Calu3 (cell line): ENCODE measurements around the gene EPHA8. TPM values are rescaled to one million over a fixed set of nuclear protein-coding genes. Genes with fewer than 3 reads are reported as not detected.

Experiments
- BruUV-seq: library from RNA; stranded (reverse); fragments of 400-500 nt; replicated peaks from 2 replicates; lab custom pipeline; 2021; lab: Mats Ljungman, UMichigan
- CTCF ChIA-PET: fragments of 300-600 bp; sonication (Branson Sonifier 250); formaldehyde crosslinking; loops from one replicate; lab custom pipeline; 2022; ENCODE audit warnings: antibody characterized with exemption; lab: Charles Lee
- DNase-seq: peaks from one replicate; pipeline ENCODE4 v3.0.0; 2022
- H3K27ac Mint-ChIP-seq: one replicate; pipeline ENCODE4 v1.8.0; 2022; ENCODE audit warnings: mixed read lengths; ENCODE audit not compliant: unreplicated experiment
- H3K27me3 Mint-ChIP-seq: one replicate; pipeline ENCODE4 v1.8.0; 2022; ENCODE audit warnings: mixed read lengths; ENCODE audit not compliant: unreplicated experiment
- H3K36me3 Mint-ChIP-seq: one replicate; pipeline ENCODE4 v1.8.0; 2022; ENCODE audit warnings: mild to moderate bottlenecking, moderate library complexity, mixed read lengths; ENCODE audit not compliant: insufficient read depth, unreplicated experiment
- H3K4me1 Mint-ChIP-seq: one replicate; pipeline ENCODE4 v1.8.0; 2022; ENCODE audit warnings: mild to moderate bottlenecking, low read depth, mixed read lengths; ENCODE audit not compliant: unreplicated experiment
- H3K4me3 Mint-ChIP-seq: one replicate; pipeline ENCODE4 v1.8.0; 2022; ENCODE audit warnings: mild to moderate bottlenecking, low read depth, moderate library complexity, mixed read lengths; ENCODE audit not compliant: unreplicated experiment
- H3K9me3 Mint-ChIP-seq: one replicate; pipeline ENCODE4 v1.8.0; 2022; ENCODE audit warnings: low read depth, mixed read lengths; ENCODE audit not compliant: unreplicated experiment
- CTCF ChIP-seq: fragments of 200-600 bp; IDR thresholded peaks from one replicate; pipeline ENCODE4 v1.8.0; 2022; ENCODE audit warnings: antibody characterized with exemption; ENCODE audit not compliant: unreplicated experiment
- intact Hi-C: fragments of 100-400 bp; cut with micrococcal nuclease; formaldehyde crosslinking; loops from one replicate; pipeline ENCODE4 v1.10.0; 2022; ENCODE audit not compliant: unreplicated experiment
- total RNA-seq: library from RNA; stranded (reverse); gene quantifications from 2 replicates; pipeline ENCODE4 v1.2.3, GENCODE V29; 2022

EPHA8 gene
- total RNA-seq, 1 experiment from 2014 or later = not detected

- CTCF ChIA-PET = no interaction called here
- intact Hi-C loops = no loop called here
- Mint-ChIP-seq H3K27me3 (peaks cover 68% of the 10 kb centered on the region), H3K4me3 (no peak overlapping the region), H3K27ac (no peak overlapping the region), H3K36me3 (no peaks in the 10 kb centered on the region), H3K9me3 (no peaks in the 10 kb centered on the region), H3K4me1 (no peaks in the 10 kb centered on the region)
- no TSS peak for BruUV-seq
- TF ChIP-seq CTCF = no peak
- no peak for DNase-seq
Measured at GRCh38 chr1:22586356-22587130, 23.3 kb downstream of the EPHA8 start.

- BruUV-seq = no TSS peak
- DNase-seq = no peak
- intact Hi-C loops = no loop called here
- CTCF ChIA-PET = no interaction called here
- Mint-ChIP-seq H3K4me3 (no peak overlapping the region), H3K27ac (no peak overlapping the region), H3K36me3 (no peaks in the 10 kb centered on the region), H3K9me3 (no peaks in the 10 kb centered on the region), H3K27me3 (peaks cover 75% of the 10 kb centered on the region), H3K4me1 (no peaks in the 10 kb centered on the region)
- TF ChIP-seq CTCF = no peak
Measured at GRCh38 chr1:22587247-22587646, 24.0 kb downstream of the EPHA8 start.

- H3K27ac Mint-ChIP-seq = no peak overlapping the region
- H3K27me3 Mint-ChIP-seq = peaks cover 75% of the 10 kb centered on the region
- no peaks in the 10 kb centered on the region for H3K36me3 Mint-ChIP-seq
- no peak for TF ChIP-seq CTCF
- no TSS peak for BruUV-seq
- CTCF ChIA-PET = no interaction called here
- no peaks in the 10 kb centered on the region for H3K4me1 Mint-ChIP-seq
- intact Hi-C loops = no loop called here
- H3K9me3 Mint-ChIP-seq = no peaks in the 10 kb centered on the region
- no peak for DNase-seq
- no peak overlapping the region for H3K4me3 Mint-ChIP-seq
Measured at GRCh38 chr1:22588899-22589422, 25.7 kb downstream of the EPHA8 start.

GRCh38 chr1:22591576-22591975 lies 28.3 kb downstream of the EPHA8 start:
- DNase-seq = no peak
- Mint-ChIP-seq H3K27me3 (peaks cover 79% of the 10 kb centered on the region), H3K9me3 (no peaks in the 10 kb centered on the region), H3K36me3 (no peaks in the 10 kb centered on the region), H3K4me3 (no peak overlapping the region), H3K27ac (no peak overlapping the region), H3K4me1 (no peaks in the 10 kb centered on the region)
- intact Hi-C loops = no loop called here
- BruUV-seq = no TSS peak
- CTCF ChIA-PET = interaction anchor here (0.6 kb wide), 1 partner anchor 45 kb away, joined by 3 read pairs; no protein-coding TSS in a partner anchor
- TF ChIP-seq CTCF = no peak
